ENCODE results near the gene ALKBH4. TPM values are rescaled to one million over a fixed set of nuclear protein-coding genes. Genes with fewer than 3 reads are reported as not detected.

ALKBH4 gene
- total and polyA plus RNA-seq, 10 of the 15 experiments (the other 5 are each of a cell fraction or from before 2014, with no cell fraction given): 4.1 to 16.9 (median 11.3) TPM

GRCh38 chr7:102452451-102452850 lies 12.2 kb downstream of the ALKBH4 start:
- ATAC-seq (no peak), FAIRE-seq (no peak), DNase-seq (ENCODE audit: low read depth, low spot score) (no peak)
- H3K4me2 ChIP-seq (ENCODE audit: control insufficient read depth, insufficient read depth): no peak overlapping the region
- H3K4me3 ChIP-seq: no peak overlapping the region
- peaks cover 5 to 12% of the 10 kb centered on the region in 2 experiments; a peak in 3 of 4 replicates for H3K36me3 ChIP-seq (ENCODE audit: control insufficient read depth in 2 of 2, insufficient read depth in 2 of 2, low read length in 1 of 2)
- BruUV-seq (replicated peaks): no TSS peak
- POLR2A ChIA-PET: no interaction called here
- in situ Hi-C loops (cut with MboI): loop anchor here (5.0 to 10.0 kb wide), 2 partner anchors 48 to 165 kb away; partner anchors contain the start of gene SH2B2
- no peak overlapping the region for H3K9ac ChIP-seq (ENCODE audit: control insufficient read depth, insufficient read depth, low read length)
- no peaks in the 10 kb centered on the region for H3K4me1 ChIP-seq (ENCODE audit: control insufficient read depth, insufficient read depth, low read length)
- H3K27me3 ChIP-seq (replicated peaks in 1 of 2; ENCODE audit: control insufficient read depth in 2 of 2, insufficient read depth in 2 of 2, low read length in 1 of 2): no peaks in the 10 kb centered on the region
- no peaks in the 10 kb centered on the region for H4K20me1 ChIP-seq (ENCODE audit: control insufficient read depth, insufficient read depth)
- TF ChIP-seq CBX3 (IDR thresholded peaks at IDR 0.05; ENCODE audit: borderline replicate concordance, low read depth) (no peak), IKZF2 (IDR thresholded peaks at IDR 0.05) (no peak), HSF1 (IDR thresholded peaks at IDR 0.05; ENCODE audit: low read depth, low read length) (no peak), RAD51 (IDR thresholded peaks at IDR 0.05) (no peak), CEBPB (IDR thresholded peaks at IDR 0.05; ENCODE audit: borderline replicate concordance in 1 of 2, low read depth in 2 of 2, low read length in 2 of 2) (no peak), REST (IDR thresholded peaks at IDR 0.05; ENCODE audit: low read depth, low read length) (no peak), E2F4 (IDR thresholded peaks at IDR 0.05; ENCODE audit: low read depth, low read length) (no peak), USF1 (IDR thresholded peaks at IDR 0.05; ENCODE audit: borderline replicate concordance, extremely low read length, insufficient read depth, low read depth, low read length) (no peak)
- 94% methylated on average over 6 of the region's 6 CpGs for WGBS (ENCODE audit: insufficient coverage, insufficient replicate concordance, low lambda C conversion rate, missing lambda C conversion rate)
- CTCF ChIA-PET: interaction anchor here (1.2 to 5.4 kb wide), 5 partner anchors 13 to 653 kb away, joined by 3 to 101 read pairs (median 18); partner anchors contain the start of genes ALKBH4 and LRWD1
- no peak overlapping the region for H2AFZ ChIP-seq (ENCODE audit: control insufficient read depth, low read depth, low read length)
- H3K79me2 ChIP-seq (ENCODE audit: control insufficient read depth, insufficient read depth, low read length): no peaks in the 10 kb centered on the region
- SMC1A ChIA-PET (ENCODE audit: uncharacterized antibody, unreplicated experiment): interaction anchor here (1.2 kb wide), 1 partner anchor 47 kb away, joined by 5 read pairs; no protein-coding TSS in a partner anchor
- no peaks in the 10 kb centered on the region for H3K9me3 ChIP-seq (replicated peaks; ENCODE audit: control insufficient read depth, insufficient read depth, low read length)
- intact Hi-C loops (cut with micrococcal nuclease; ENCODE audit: unreplicated experiment): no loop called here
- RAD21 ChIA-PET (ENCODE audit: unreplicated experiment): interaction anchor here (1.9 kb wide), 1 partner anchor 48 kb away, joined by 6 read pairs; no protein-coding TSS in a partner anchor
- H3K27ac ChIP-seq (ENCODE audit: control insufficient read depth, insufficient read depth): no peak overlapping the region

Data from GM12878 (cell line).